ENCODE measurements around the gene VAT1L.

DNA sequence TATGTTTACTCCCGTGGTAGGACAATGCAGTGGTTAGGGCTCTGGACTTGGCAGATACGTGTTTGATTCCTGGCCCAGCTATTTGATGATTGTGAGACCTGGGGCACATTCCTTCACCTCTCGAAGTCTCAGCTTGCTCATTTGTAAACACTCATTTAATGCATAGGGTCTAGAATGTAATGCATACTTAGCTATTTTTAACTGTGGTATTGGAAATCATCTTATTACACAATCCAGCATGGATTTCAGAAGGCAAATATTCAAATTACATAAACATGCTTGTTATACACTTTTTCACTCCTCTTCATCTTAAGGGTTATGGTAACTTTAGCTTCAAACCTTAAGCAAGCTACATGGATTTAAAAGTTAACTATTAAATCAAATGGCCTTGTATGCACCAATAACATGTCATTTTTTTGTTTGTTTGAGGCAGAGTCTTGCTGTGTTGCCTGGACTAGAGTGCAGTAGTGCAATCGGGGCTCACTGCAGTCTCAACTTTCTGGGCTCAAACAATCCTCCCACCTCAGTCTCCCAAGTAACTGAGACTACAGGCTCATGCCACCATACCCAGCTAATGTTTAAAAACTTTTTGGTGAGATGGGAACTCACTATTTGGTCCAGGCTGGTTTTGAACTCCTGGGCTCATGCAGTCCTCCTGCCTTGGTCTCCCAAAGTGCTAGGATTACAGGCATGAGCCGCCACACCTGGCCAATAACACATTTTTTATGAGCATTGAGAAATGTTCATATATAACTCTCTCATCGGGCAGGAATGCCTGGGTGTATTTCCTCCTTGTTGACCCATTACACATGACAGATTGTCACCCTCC, 52.5 kb downstream of the VAT1L start:
- no peak for TF ChIP-seq POLR2A (IDR thresholded peaks at IDR 0.05; ENCODE audit: low read length)
- TF ChIP-seq GATA1 (IDR thresholded peaks at IDR 0.05; ENCODE audit: low read depth, low read length), result no peak
